Astrocyte (in vitro differentiated cells and primary cell): ENCODE data around the gene ZP1. TPM values are rescaled to one million over a fixed set of nuclear protein-coding genes. Genes with fewer than 3 reads are reported as not detected.

Experiments used
- DNase-seq: peaks from one replicate; pipeline ENCODE4 v3.0.0-alpha.2; 2010; ENCODE audit warnings: low read depth
- FAIRE-seq: peaks from 2 replicates; lab custom pipeline; 2011; peaks lifted over from hg19 to GRCh38; lab: Jason Lieb, UNC
- H2AFZ ChIP-seq: 2 replicates; pipeline ENCODE4 v1.6.0; 2012; ENCODE audit warnings: low read depth, low read length, inconsistent platforms
- H3K27ac ChIP-seq: 2 replicates; pipeline ENCODE4 v1.5.1; 2011; ENCODE audit warnings: low read depth, low read length, inconsistent platforms
- H3K27me3 ChIP-seq: 2 replicates; pipeline ENCODE4 v1.6.0; 2011; ENCODE audit warnings: low read length, inconsistent platforms; ENCODE audit not compliant: insufficient read depth
- H3K36me3 ChIP-seq: 2 replicates; pipeline ENCODE4 v1.5.1; 2011; ENCODE audit warnings: low read length, inconsistent platforms; ENCODE audit not compliant: insufficient read depth
- H3K4me1 ChIP-seq: 2 replicates; pipeline ENCODE4 v1.5.1; 2011; ENCODE audit warnings: low read length, inconsistent platforms; ENCODE audit not compliant: insufficient read depth
- H3K4me2 ChIP-seq: 2 replicates; pipeline ENCODE4 v1.6.0; 2012; ENCODE audit warnings: low read length, inconsistent platforms
- H3K4me3 ChIP-seq: 2 replicates; pipeline ENCODE4 v1.5.1; 2011; ENCODE audit warnings: low read depth, mild to moderate bottlenecking, low read length, inconsistent platforms; ENCODE audit not compliant: insufficient read depth
- H3K79me2 ChIP-seq: 2 replicates; pipeline ENCODE4 v1.6.0; 2012; ENCODE audit warnings: mild to moderate bottlenecking, low read length, inconsistent platforms; ENCODE audit not compliant: insufficient read depth
- H3K9ac ChIP-seq: 2 replicates; pipeline ENCODE4 v1.6.0; 2012; ENCODE audit warnings: mild to moderate bottlenecking, low read length, inconsistent platforms
- H3K9me3 ChIP-seq: 2 replicates; pipeline ENCODE4 v1.5.1; 2012; ENCODE audit warnings: low read depth, mild to moderate bottlenecking, low read length, inconsistent platforms; ENCODE audit not compliant: insufficient read depth
- H4K20me1 ChIP-seq: 2 replicates; pipeline ENCODE4 v1.6.0; 2012; ENCODE audit warnings: low read length, inconsistent platforms; ENCODE audit not compliant: insufficient read depth
- H3K27ac Mint-ChIP-seq: one replicate; pipeline ENCODE4 v1.8.0; 2021; ENCODE audit warnings: mild to moderate bottlenecking, mixed read lengths; ENCODE audit not compliant: unreplicated experiment
- H3K27me3 Mint-ChIP-seq: one replicate; pipeline ENCODE4 v1.8.0; 2021; ENCODE audit warnings: low read depth, mixed read lengths; ENCODE audit not compliant: unreplicated experiment
- H3K36me3 Mint-ChIP-seq: one replicate; pipeline ENCODE4 v1.8.0; 2021; ENCODE audit warnings: low read depth, mixed read lengths; ENCODE audit not compliant: unreplicated experiment
- H3K4me1 Mint-ChIP-seq: one replicate; pipeline ENCODE4 v1.8.0; 2021; ENCODE audit warnings: low read depth, mixed read lengths; ENCODE audit not compliant: unreplicated experiment
- H3K4me3 Mint-ChIP-seq: one replicate; pipeline ENCODE4 v1.8.0; 2021; ENCODE audit warnings: mild to moderate bottlenecking, moderate library complexity, mixed read lengths; ENCODE audit not compliant: unreplicated experiment
- H3K9me3 Mint-ChIP-seq: one replicate; pipeline ENCODE4 v1.8.0; 2021; ENCODE audit warnings: mild to moderate bottlenecking, mixed read lengths; ENCODE audit not compliant: unreplicated experiment
- CTCF ChIP-seq: IDR thresholded peaks from 2 replicates; pipeline ENCODE4 v1.5.1; 2011; ENCODE audit warnings: low read depth, mild to moderate bottlenecking, inconsistent platforms, low read length, moderate library complexity; ENCODE audit not compliant: insufficient read depth
- EZH2 ChIP-seq: IDR thresholded peaks from 2 replicates; pipeline ENCODE4 v1.6.1; 2012; ENCODE audit warnings: mild to moderate bottlenecking, low read length, inconsistent platforms; ENCODE audit not compliant: insufficient read depth
- total RNA-seq: library from RNA; stranded (reverse); gene quantifications from 2 replicates; pipeline ENCODE4 v1.2.1, GENCODE V29; 2021

Gene ZP1
- total RNA-seq, 1 donor from 2014 or later, result not detected

GRCh38 chr11:60860943-60861342, 6.4 kb upstream of the ZP1 start:
- no peak overlapping the region for H3K4me3 Mint-ChIP-seq
- Histone ChIP-seq H3K36me3 (no peaks in the 10 kb centered on the region), H3K9ac (no peak overlapping the region), H2AFZ (no peak overlapping the region), H3K4me1 (peaks cover 6% of the 10 kb centered on the region), H3K27ac (no peak overlapping the region), H3K79me2 (no peaks in the 10 kb centered on the region), H4K20me1 (no peaks in the 10 kb centered on the region), H3K4me3 (no peak overlapping the region), H3K27me3 (no peaks in the 10 kb centered on the region), H3K4me2 (no peak overlapping the region), H3K9me3 (no peaks in the 10 kb centered on the region)
- H3K27ac Mint-ChIP-seq, result no peak overlapping the region
- FAIRE-seq (no peak), DNase-seq (no peak)
- peaks cover 17% of the 10 kb centered on the region for H3K27me3 Mint-ChIP-seq
- H3K36me3 Mint-ChIP-seq, result no peaks in the 10 kb centered on the region
- H3K9me3 Mint-ChIP-seq, result no peaks in the 10 kb centered on the region
- TF ChIP-seq CTCF (no peak), EZH2 (no peak)
- H3K4me1 Mint-ChIP-seq, result peaks cover 2% of the 10 kb centered on the region

GRCh38 chr11:60862171-60862570, 5.2 kb upstream of the ZP1 start:
- Histone ChIP-seq H3K4me1 (peaks cover 6% of the 10 kb centered on the region), H3K36me3 (no peaks in the 10 kb centered on the region), H3K79me2 (no peaks in the 10 kb centered on the region), H2AFZ (no peak overlapping the region), H3K27ac (no peak overlapping the region), H3K4me2 (no peak overlapping the region), H3K27me3 (no peaks in the 10 kb centered on the region), H3K9ac (no peak overlapping the region), H3K4me3 (no peak overlapping the region), H4K20me1 (no peaks in the 10 kb centered on the region), H3K9me3 (no peaks in the 10 kb centered on the region)
- H3K4me1 Mint-ChIP-seq, result peaks cover 2% of the 10 kb centered on the region
- FAIRE-seq (no peak), DNase-seq (no peak)
- TF ChIP-seq EZH2 (no peak), CTCF (no peak)
- no peaks in the 10 kb centered on the region for H3K36me3 Mint-ChIP-seq
- H3K9me3 Mint-ChIP-seq, result no peaks in the 10 kb centered on the region
- no peak overlapping the region for H3K27ac Mint-ChIP-seq
- H3K27me3 Mint-ChIP-seq, result peaks cover 17% of the 10 kb centered on the region
- H3K4me3 Mint-ChIP-seq, result no peak overlapping the region

DNA sequence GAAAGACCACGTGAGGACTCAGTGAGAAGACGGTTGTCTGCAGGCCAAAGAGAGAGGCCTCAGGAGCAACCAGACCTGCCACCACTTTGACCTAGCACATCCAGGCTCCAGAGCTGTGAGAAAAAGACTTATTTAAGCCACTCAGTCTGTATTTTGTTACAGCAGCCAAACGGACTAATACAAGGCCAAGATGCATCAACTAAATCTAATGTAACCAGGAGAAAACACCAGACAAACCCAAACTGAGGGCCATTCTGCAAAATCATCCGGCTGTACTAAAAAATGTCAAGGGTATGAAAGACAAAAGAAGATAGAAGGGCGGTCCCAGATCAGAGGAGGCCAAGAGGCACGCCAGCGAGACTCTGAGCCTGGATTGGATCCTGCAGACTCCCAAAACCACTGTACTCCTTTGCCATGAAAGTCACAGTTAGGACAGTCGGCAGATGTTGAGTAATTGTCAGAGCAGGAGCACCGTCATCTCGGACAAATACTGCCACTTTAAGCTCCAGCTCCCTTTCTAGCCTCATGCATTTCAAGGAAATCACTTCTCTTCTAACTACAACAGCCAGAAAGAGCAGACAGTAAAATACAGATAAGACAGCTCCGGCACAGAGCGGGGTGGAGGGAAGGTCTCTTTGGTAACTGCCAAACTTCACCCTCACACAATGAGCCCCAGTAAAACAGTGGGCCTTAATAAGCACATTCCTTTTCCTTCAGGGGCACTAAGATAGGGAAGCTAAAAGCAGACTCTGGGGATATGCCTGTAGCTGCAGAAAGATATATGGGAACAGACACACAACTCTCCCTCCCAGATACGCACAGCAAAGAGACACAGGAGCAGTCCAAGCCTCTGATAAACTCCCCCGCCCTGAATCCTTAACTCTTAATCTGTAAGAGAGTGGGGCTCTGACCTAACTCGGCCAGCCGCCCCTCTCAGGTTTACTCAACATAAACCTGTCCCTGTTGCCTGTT, 3.5 kb upstream of the ZP1 start:
- Histone ChIP-seq H3K9me3 (no peaks in the 10 kb centered on the region), H3K4me1 (no peaks in the 10 kb centered on the region), H3K27me3 (no peaks in the 10 kb centered on the region), H3K4me2 (no peak overlapping the region), H3K4me3 (no peak overlapping the region), H3K36me3 (no peaks in the 10 kb centered on the region), H3K9ac (no peak overlapping the region), H2AFZ (no peak overlapping the region), H3K79me2 (no peaks in the 10 kb centered on the region), H3K27ac (no peak overlapping the region), H4K20me1 (no peaks in the 10 kb centered on the region)
- Mint-ChIP-seq H3K9me3 (no peaks in the 10 kb centered on the region), H3K4me1 (peaks cover 2% of the 10 kb centered on the region), H3K36me3 (no peaks in the 10 kb centered on the region), H3K27ac (peak overlapping the region; percentile 58), H3K4me3 (no peak overlapping the region), H3K27me3 (peaks cover 20% of the 10 kb centered on the region)
- no peak for DNase-seq
- TF ChIP-seq EZH2, result no peak
- TF ChIP-seq CTCF, result no peak
- no peak for FAIRE-seq
